ENCODE results near the gene TNS3.
A peak's percentile ranks its signal among the peaks of the same experiment; 100 is the strongest.
"Not testable (repeated sequence)": the region's sequence is repeated elsewhere in the genome, so short reads cannot be mapped to it uniquely, and the experiment has no call there.

The TNS3 gene

GRCh38 chr7:47581804-47582763 is at the start of gene TNS3:
Gene TNS3 (minus strand): TSS chr7:47582111. CDS start chr7:47439636, 142,475 bp downstream.
- DNase-seq = peak; percentile 54

GRCh38 chr7:47631711-47632110 is 49.8 kb upstream of the TNS3 start:
- no peak for DNase-seq

GRCh38 chr7:47627580-47628283 is 45.8 kb upstream of the TNS3 start:
- no peak for DNase-seq

- no peak for DNase-seq
Measured at GRCh38 chr7:47625861-47626715, 44.2 kb upstream of the TNS3 start.

GRCh38 chr7:47624689-47625088 is 42.8 kb upstream of the TNS3 start:
- DNase-seq = no peak

- no peak for DNase-seq
Measured at GRCh38 chr7:47622946-47623640, 41.2 kb upstream of the TNS3 start.

GRCh38 chr7:47622586-47622945 is 40.7 kb upstream of the TNS3 start:
- DNase-seq = no peak

GRCh38 chr7:47621979-47622561 is 40.2 kb upstream of the TNS3 start:
- no peak for DNase-seq

- DNase-seq = no peak
Measured at GRCh38 chr7:47621347-47621746, 39.4 kb upstream of the TNS3 start.

GRCh38 chr7:47619806-47620205 is 37.9 kb upstream of the TNS3 start:
- DNase-seq = no peak

- no peak for DNase-seq
Measured at GRCh38 chr7:47617131-47617530, 35.2 kb upstream of the TNS3 start.

GRCh38 chr7:47614450-47614849 is 32.5 kb upstream of the TNS3 start:
- DNase-seq = no peak

- no peak for DNase-seq
Measured at GRCh38 chr7:47611045-47611511, 29.2 kb upstream of the TNS3 start.

GRCh38 chr7:47610506-47611044 is 28.7 kb upstream of the TNS3 start:
- DNase-seq = no peak

- DNase-seq = no peak
Measured at GRCh38 chr7:47609803-47610452, 28.0 kb upstream of the TNS3 start.

GRCh38 chr7:47606593-47607046 is 24.7 kb upstream of the TNS3 start:
- not testable (repeated sequence) for DNase-seq

GRCh38 chr7:47605816-47606575 is 24.1 kb upstream of the TNS3 start:
- no peak for DNase-seq

- no peak for DNase-seq
Measured at GRCh38 chr7:47604496-47604890, 22.6 kb upstream of the TNS3 start.

- DNase-seq = not testable (repeated sequence)
Measured at GRCh38 chr7:47603514-47604255, 21.8 kb upstream of the TNS3 start.

All from 8988T (cell line).